Neural progenitor cell (in vitro differentiated cells): Measurements from ENCODE around the gene PIAS3. TPM values are rescaled to one million over a fixed set of nuclear protein-coding genes. Genes with fewer than 3 reads are reported as not detected.
"Not testable (repeated sequence)": the region's sequence is repeated elsewhere in the genome, so short reads cannot be mapped to it uniquely, and the experiment has no call there.

ENCODE experiments used
- DNase-seq: peaks from one replicate; pipeline ENCODE4 v3.0.0-alpha.2; 2016; ENCODE audit warnings: low spot score
- H2AFZ ChIP-seq: fragments of 200-600 bp; sonication (generic); replicated peaks from 2 replicates; pipeline ENCODE4 v1.6.1; 2016; ENCODE audit warnings: antibody characterized with exemption
- H3F3A ChIP-seq: fragments of 200-600 bp; sonication (generic); 2 replicates; pipeline ENCODE4 v1.6.1; 2016; ENCODE audit warnings: antibody characterized with exemption, low read depth
- H3K27ac ChIP-seq: fragments of 200-600 bp; sonication (generic); 2 replicates; pipeline ENCODE4 v1.5.1; 2016; ENCODE audit warnings: mild to moderate bottlenecking
- H3K27me3 ChIP-seq: fragments of 200-600 bp; sonication (generic); 2 replicates; pipeline ENCODE4 v1.6.1; 2016; ENCODE audit warnings: mild to moderate bottlenecking, moderate library complexity
- H3K36me3 ChIP-seq: fragments of 200-600 bp; sonication (generic); 2 replicates; pipeline ENCODE4 v1.5.1; 2016
- H3K4me1 ChIP-seq: fragments of 200-600 bp; sonication (generic); 2 replicates; pipeline ENCODE4 v1.6.1; 2016; ENCODE audit warnings: mixed run types
- H3K4me2 ChIP-seq: fragments of 200-600 bp; sonication (generic); 2 replicates; pipeline ENCODE4 v1.6.1; 2016
- H3K4me3 ChIP-seq: fragments of 200-600 bp; sonication (generic); 2 replicates; pipeline ENCODE4 v1.5.1; 2016
- H3K79me2 ChIP-seq: fragments of 200-600 bp; sonication (generic); 2 replicates; pipeline ENCODE4 v1.6.1; 2016; ENCODE audit warnings: low read depth
- H3K9ac ChIP-seq: fragments of 200-600 bp; sonication (generic); 2 replicates; pipeline ENCODE4 v1.6.1; 2016
- H3K9me3 ChIP-seq: fragments of 200-600 bp; sonication (generic); 2 replicates; pipeline ENCODE4 v1.5.1; 2016; ENCODE audit warnings: low read depth
- H4K20me1 ChIP-seq: fragments of 200-600 bp; sonication (generic); 2 replicates; pipeline ENCODE4 v1.6.1; 2016; ENCODE audit warnings: low read depth
- H3K27ac Mint-ChIP-seq: 3 replicates; pipeline ENCODE4 v1.8.0; 2021; ENCODE audit warnings: mixed read lengths
- H3K27me3 Mint-ChIP-seq: 2 replicates; pipeline ENCODE4 v1.8.0; 2022; ENCODE audit warnings: low read depth, mild to moderate bottlenecking, inconsistent platforms, moderate library complexity, mixed read lengths; ENCODE audit not compliant: insufficient read depth
- H3K36me3 Mint-ChIP-seq: 3 replicates; pipeline ENCODE4 v1.8.0; 2021; ENCODE audit warnings: mixed read lengths
- H3K4me1 Mint-ChIP-seq: 3 replicates; pipeline ENCODE4 v1.8.0; 2021; ENCODE audit warnings: mixed read lengths
- H3K4me3 Mint-ChIP-seq: 3 replicates; pipeline ENCODE4 v1.8.0; 2021; ENCODE audit warnings: mild to moderate bottlenecking, moderate library complexity, mixed read lengths
- H3K9me3 Mint-ChIP-seq: 3 replicates; pipeline ENCODE4 v1.8.0; 2020; ENCODE audit warnings: mixed read lengths
- CTCF ChIP-seq: fragments of 200-600 bp; sonication (generic); IDR thresholded peaks from 2 replicates; pipeline ENCODE4 v1.5.1; 2017; ENCODE audit warnings: antibody characterized with exemption, mild to moderate bottlenecking
- EZH2 ChIP-seq: fragments of 200-600 bp; sonication (generic); IDR thresholded peaks from 2 replicates; pipeline ENCODE4 v1.6.1; 2017; ENCODE audit warnings: antibody characterized with exemption, mild to moderate bottlenecking, moderate library complexity
- EZH2phosphoT487 ChIP-seq: fragments of 200-600 bp; sonication (generic); IDR thresholded peaks from 2 replicates; pipeline ENCODE4 v1.6.1; 2017; ENCODE audit warnings: antibody characterized with exemption
- total RNA-seq: library from RNA; depleted of rRNA; stranded (reverse); fragments of >200 nt; gene quantifications from 2 replicates; pipeline ENCODE4 v1.2.3, GENCODE V29; 2015; ENCODE audit warnings: low replicate concordance

The PIAS3 gene
- total RNA-seq, 1 donor from 2014 or later: 15.7 TPM

- TF ChIP-seq EZH2 (no peak), EZH2phosphoT487 (no peak), CTCF (no peak)
- peak overlapping the region; percentile 80 for H3K9ac ChIP-seq
- H3K4me3 Mint-ChIP-seq: peak overlapping the region; percentile 98
- peaks cover 18% of the 10 kb centered on the region for H3K36me3 ChIP-seq
- peak overlapping the region; percentile 68 for H2AFZ ChIP-seq
- peak overlapping the region; percentile 87 for H3K4me2 ChIP-seq
- no peaks in the 10 kb centered on the region for H3K9me3 Mint-ChIP-seq
- H3K27me3 Mint-ChIP-seq: peaks cover 2% of the 10 kb centered on the region
- no peak for DNase-seq
- no peaks in the 10 kb centered on the region for H3K27me3 ChIP-seq
- H3K4me1 Mint-ChIP-seq: peaks cover 15% of the 10 kb centered on the region
- H4K20me1 ChIP-seq: no peaks in the 10 kb centered on the region
- peaks cover 22% of the 10 kb centered on the region for H3K36me3 Mint-ChIP-seq
- no peaks in the 10 kb centered on the region for H3K9me3 ChIP-seq
- H3K4me1 ChIP-seq: peaks cover 9% of the 10 kb centered on the region
- peak overlapping the region; percentile 83 for H3K27ac ChIP-seq
- H3K4me3 ChIP-seq: peak overlapping the region; percentile 68
- peak overlapping the region; percentile 98 for H3K27ac Mint-ChIP-seq
- peaks cover 13% of the 10 kb centered on the region for H3F3A ChIP-seq
- peaks cover 37% of the 10 kb centered on the region for H3K79me2 ChIP-seq
Observed at GRCh38 chr1:145824499-145824842, 34.4 kb downstream of the PIAS3 start.

- H3K27me3 Mint-ChIP-seq: peaks cover 2% of the 10 kb centered on the region
- Histone ChIP-seq H3K27me3 (no peaks in the 10 kb centered on the region), H3F3A (peaks cover 13% of the 10 kb centered on the region), H3K9ac (peak within 1 kb of the TSS; percentile 80), H3K79me2 (peaks cover 41% of the 10 kb centered on the region), H3K9me3 (no peaks in the 10 kb centered on the region), H3K4me3 (peak within 1 kb of the TSS; percentile 68), H3K36me3 (peaks cover 18% of the 10 kb centered on the region), H3K4me1 (peaks cover 9% of the 10 kb centered on the region), H3K27ac (peak within 1 kb of the TSS; percentile 83), H3K4me2 (peak within 1 kb of the TSS; percentile 87), H4K20me1 (no peaks in the 10 kb centered on the region), H2AFZ (peak within 1 kb of the TSS; percentile 68)
- H3K4me1 Mint-ChIP-seq: peaks cover 15% of the 10 kb centered on the region
- peak within 1 kb of the TSS; percentile 98 for H3K4me3 Mint-ChIP-seq
- no peaks in the 10 kb centered on the region for H3K9me3 Mint-ChIP-seq
- peaks cover 21% of the 10 kb centered on the region for H3K36me3 Mint-ChIP-seq
- TF ChIP-seq EZH2phosphoT487 (no peak), CTCF (no peak), EZH2 (no peak)
- DNase-seq: peak; percentile 97
- peak within 1 kb of the TSS; percentile 98 for H3K27ac Mint-ChIP-seq
Observed at GRCh38 chr1:145823565-145824498, 35.0 kb downstream of the PIAS3 start, which contains the start of the genes POLR3C and RNF115. Gene POLR3C, plus strand, starts transcription at chr1:145824200. Its CDS starts 1,577 bp downstream, at chr1:145825777. Gene RNF115, minus strand, starts transcription at chr1:145824095. Its CDS starts 222 bp downstream, at chr1:145823873.

- DNase-seq, H3K4me3 ChIP-seq, H3K27ac Mint-ChIP-seq, H3K27ac ChIP-seq, H3K4me3 Mint-ChIP-seq, H3K27me3 Mint-ChIP-seq, H3K27me3 ChIP-seq, H3K9ac ChIP-seq, H3K9me3 Mint-ChIP-seq, H3K4me1 ChIP-seq, H3K9me3 ChIP-seq, H4K20me1 ChIP-seq, H2AFZ ChIP-seq: not testable (repeated sequence)
- H3F3A ChIP-seq: peaks cover 13% of the 10 kb centered on the region
- Mint-ChIP-seq H3K36me3 (peaks cover 14% of the 10 kb centered on the region), H3K4me1 (peaks cover 15% of the 10 kb centered on the region)
- peaks cover 44% of the 10 kb centered on the region for H3K79me2 ChIP-seq
- peak overlapping the region; percentile 47 for H3K4me2 ChIP-seq
- H3K36me3 ChIP-seq: peaks cover 18% of the 10 kb centered on the region
Observed at GRCh38 chr1:145822779-145823331, 36.0 kb downstream of the PIAS3 start.

GRCh38 chr1:145818095-145818494 is 40.8 kb downstream of the PIAS3 start:
- not testable (repeated sequence) for DNase-seq, H3K9ac ChIP-seq, H3K9me3 Mint-ChIP-seq

GRCh38 chr1:145812977-145813810 is 45.7 kb downstream of the PIAS3 start:
- H3K27me3 ChIP-seq, H3K9me3 Mint-ChIP-seq, H3K36me3 Mint-ChIP-seq, H3K27ac Mint-ChIP-seq, H3K4me1 Mint-ChIP-seq, H3K4me3 Mint-ChIP-seq, H3K9me3 ChIP-seq, H3K36me3 ChIP-seq, DNase-seq, H2AFZ ChIP-seq, H3F3A ChIP-seq, H3K27ac ChIP-seq, H3K27me3 Mint-ChIP-seq, H3K4me2 ChIP-seq, H4K20me1 ChIP-seq, H3K9ac ChIP-seq, H3K4me1 ChIP-seq, H3K4me3 ChIP-seq: not testable (repeated sequence)
- H3K79me2 ChIP-seq: peaks cover 24% of the 10 kb centered on the region

More at GRCh38 chr1:145818095-145818494, 40.8 kb downstream of the PIAS3 start:
- H3F3A ChIP-seq, H3K4me3 ChIP-seq, H3K27me3 Mint-ChIP-seq, H3K9me3 ChIP-seq, H3K4me1 Mint-ChIP-seq, H2AFZ ChIP-seq, H3K27ac ChIP-seq, H3K36me3 Mint-ChIP-seq, H3K4me2 ChIP-seq, H3K27ac Mint-ChIP-seq, H3K36me3 ChIP-seq, H3K4me3 Mint-ChIP-seq, H4K20me1 ChIP-seq, H3K27me3 ChIP-seq, H3K4me1 ChIP-seq: not testable (repeated sequence)
- peaks cover 34% of the 10 kb centered on the region for H3K79me2 ChIP-seq
